OCI-LY7 (cell line): ENCODE results near the gene STK11IP.

Experiments
- EZH2phosphoT487 ChIP-seq: fragments of 200-600 bp; sonication (generic); IDR thresholded peaks from 2 replicates; pipeline ENCODE4 v1.6.1; 2018; ENCODE audit warnings: low read depth, borderline replicate concordance, mild to moderate bottlenecking, mixed run types, antibody characterized with exemption, low read length, moderate library complexity, mixed read lengths
- TF ChIP-seq, protein P1 (sequence below): fragments of 200-600 bp; sonication (generic); conservative IDR thresholded peaks from 2 replicates; pipeline ENCODE4 v1.5.1; 2014; ENCODE audit warnings: mild to moderate bottlenecking, antibody characterized with exemption, low read length, moderate library complexity, mixed read lengths

DNA sequence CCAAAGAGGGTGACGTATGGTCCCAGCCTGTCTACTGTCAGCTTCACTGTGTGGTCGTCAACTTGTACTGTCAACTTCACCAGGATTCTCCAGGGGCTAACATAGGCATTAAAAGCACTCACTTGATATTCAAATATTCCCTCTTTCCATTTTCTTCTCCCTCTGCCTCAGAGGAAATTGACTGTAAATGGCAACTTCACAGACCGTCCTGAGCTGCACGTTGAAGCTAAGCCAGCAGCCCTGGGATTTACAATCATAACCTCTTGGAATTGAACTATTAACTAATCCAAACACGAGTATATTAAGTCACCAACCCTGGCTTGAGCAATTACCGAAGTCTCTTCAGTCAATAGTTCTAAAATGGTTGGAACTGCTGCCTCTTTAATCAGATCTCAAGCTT, 68.3 kb downstream of the STK11IP start:
- TF ChIP-seq, protein P1, sequence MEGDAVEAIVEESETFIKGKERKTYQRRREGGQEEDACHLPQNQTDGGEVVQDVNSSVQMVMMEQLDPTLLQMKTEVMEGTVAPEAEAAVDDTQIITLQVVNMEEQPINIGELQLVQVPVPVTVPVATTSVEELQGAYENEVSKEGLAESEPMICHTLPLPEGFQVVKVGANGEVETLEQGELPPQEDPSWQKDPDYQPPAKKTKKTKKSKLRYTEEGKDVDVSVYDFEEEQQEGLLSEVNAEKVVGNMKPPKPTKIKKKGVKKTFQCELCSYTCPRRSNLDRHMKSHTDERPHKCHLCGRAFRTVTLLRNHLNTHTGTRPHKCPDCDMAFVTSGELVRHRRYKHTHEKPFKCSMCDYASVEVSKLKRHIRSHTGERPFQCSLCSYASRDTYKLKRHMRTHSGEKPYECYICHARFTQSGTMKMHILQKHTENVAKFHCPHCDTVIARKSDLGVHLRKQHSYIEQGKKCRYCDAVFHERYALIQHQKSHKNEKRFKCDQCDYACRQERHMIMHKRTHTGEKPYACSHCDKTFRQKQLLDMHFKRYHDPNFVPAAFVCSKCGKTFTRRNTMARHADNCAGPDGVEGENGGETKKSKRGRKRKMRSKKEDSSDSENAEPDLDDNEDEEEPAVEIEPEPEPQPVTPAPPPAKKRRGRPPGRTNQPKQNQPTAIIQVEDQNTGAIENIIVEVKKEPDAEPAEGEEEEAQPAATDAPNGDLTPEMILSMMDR, result no peak
- no peak for TF ChIP-seq EZH2phosphoT487
